Stimulated activated CD4-positive, alpha-beta T cell treated with anti-CD3 and anti-CD28 coated beads, Interleukin-2, amount 100 ng/mL, for 48 hours (primary cell): ENCODE measurements around the gene DDB1.
A peak's percentile ranks its signal among the peaks of the same experiment; 100 is the strongest.
"Not testable (repeated sequence)": the region's sequence is repeated elsewhere in the genome, so short reads cannot be mapped to it uniquely, and the experiment has no call there.

ENCODE experiments used
- DNase-seq, 2 donors: peaks; one replicate each; pipeline ENCODE4 v3.0.0-alpha.2; 2020

The DDB1 gene

DNA sequence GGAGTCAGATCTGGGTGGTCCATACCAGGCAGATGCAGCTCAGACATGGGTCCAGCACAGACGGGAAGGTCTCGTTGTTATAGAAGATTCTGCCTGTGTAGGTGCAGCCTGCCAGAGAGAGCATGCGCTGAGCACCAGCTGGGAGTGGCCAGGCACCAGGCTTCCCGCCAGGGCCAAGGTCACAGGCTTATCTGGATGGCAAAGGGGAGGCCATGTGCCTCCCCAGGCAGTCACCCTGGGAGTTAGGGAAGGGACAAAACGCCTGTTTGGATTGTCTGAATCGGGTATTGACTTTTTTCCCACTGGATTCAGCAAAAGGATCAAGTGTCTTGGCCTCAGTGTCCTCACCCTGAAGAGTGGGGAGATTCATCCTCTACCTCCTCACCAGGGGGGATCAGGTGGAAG lies 65.5 kb downstream of the DDB1 start:
- DNase-seq: no peak

DNA sequence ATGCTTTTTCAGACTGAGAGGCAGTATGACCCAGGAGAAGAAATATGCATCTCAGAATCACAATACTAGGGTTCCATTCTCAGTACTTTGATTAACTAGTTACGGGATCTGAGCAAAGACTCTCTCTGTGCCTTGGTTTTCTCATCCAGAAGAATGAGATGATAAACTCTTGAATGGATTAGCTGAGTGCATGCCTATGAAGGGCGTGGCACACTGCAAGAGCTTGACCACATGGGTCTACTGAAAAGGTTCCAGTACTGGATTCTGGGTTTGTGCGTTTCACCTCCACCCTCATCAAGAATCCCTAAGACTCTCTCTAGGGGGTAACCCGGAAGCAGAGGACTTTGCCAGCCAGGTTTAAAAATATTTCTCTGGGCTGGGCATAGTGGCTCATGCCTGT lies 66.3 kb downstream of the DDB1 start:
- DNase-seq: no peak

DNA sequence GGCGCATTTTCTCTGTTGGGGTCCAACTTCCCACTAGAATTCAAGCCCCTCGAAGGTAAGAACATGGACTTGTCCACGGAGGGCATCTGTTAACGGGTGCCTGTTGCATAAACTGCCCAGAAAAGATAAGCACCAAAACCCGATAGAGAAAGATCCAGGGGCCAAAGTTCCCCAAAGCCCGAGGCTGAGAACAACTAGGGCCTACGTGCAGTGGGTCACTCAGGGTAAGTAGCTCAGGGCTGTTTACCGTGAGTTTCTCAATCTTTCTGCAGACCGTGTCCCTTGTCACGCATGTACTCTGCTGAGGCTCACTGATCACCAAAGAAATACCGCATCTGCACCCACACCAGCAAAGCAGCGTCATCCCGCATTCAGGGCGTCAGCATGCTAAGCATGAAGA lies 67.5 kb downstream of the DDB1 start:
- DNase-seq: no peak

DNA sequence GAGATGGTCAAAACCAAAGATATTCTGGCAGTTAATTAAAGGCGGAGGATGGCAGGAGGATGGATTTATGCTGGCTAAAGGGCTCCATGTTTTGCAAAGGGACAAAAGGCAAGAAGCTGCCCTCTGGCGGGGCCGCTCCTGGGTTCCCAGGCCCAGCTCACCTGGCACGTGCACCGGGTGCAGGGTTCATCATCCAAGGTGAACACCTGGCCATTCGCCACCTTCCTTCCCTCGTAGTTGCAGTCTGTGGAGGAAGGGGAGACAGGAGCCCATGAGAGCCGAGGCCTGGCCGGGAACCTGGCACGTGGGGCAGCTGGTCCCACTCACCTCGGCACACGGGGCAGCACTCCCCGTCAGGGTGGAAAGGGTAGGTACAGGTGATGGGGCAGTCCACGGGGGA lies 68.1 kb downstream of the DDB1 start:
- DNase-seq: no peak

DNA sequence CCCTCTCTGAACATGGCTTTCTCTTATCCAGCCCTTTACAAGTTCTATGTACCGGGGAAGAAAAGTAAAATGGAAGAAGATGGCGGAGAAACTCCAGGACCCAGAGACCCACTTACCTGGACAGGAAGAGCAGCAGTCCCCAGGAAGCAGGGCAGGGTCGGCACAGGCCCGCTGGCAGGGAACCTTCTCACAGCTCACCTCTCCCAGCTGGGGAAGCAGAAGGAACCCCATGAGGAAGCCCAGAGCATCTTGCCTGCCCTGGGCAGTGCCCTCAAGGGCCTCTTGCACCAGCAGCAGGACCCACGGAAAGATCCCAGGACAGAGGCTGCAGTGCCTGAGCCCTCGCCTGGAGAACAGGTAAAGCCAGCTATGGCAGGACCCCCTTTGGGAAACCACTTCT lies 68.5 kb downstream of the DDB1 start:
- DNase-seq: no peak

DNA sequence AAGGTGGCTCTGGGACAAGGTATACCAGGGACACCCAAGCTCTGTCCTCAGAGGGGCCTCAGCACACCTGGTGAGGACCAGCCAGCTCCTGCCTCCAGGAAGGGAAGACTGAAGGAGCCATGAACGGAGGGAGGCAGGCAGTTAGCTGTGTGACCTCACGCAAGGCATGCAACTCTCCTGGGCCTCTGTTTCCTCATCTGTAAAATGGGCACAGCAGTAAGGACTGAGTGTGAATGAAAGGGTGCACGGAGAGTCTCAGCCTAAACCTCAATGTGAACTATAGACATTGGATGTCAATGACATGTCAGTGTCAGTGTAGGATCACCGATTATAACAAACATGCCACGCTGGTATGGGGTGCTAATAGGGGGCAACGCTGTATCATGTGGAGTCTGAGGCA lies 73.5 kb downstream of the DDB1 start:
- no peak for DNase-seq

DNA sequence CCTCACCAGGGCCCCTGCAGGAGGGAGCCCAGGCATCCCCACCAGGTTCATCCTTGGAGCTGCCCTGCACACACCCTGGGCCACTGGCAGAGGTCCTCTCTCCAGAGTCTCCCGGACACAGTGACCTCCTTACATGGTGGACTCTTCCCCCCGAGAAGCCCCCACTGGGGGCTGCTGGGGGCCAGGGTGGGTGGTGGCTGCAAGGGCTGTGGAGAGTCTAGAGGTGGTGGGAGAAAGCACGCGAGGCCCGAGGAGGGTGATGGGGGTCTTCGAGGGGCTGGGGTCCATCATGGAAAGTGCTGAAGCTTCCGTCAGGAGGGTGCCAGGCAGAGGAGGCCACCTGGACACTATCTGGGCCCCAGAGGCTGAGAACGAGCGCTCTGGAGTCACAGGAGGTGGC lies 74.4 kb downstream of the DDB1 start:
- no peak for DNase-seq

DNA sequence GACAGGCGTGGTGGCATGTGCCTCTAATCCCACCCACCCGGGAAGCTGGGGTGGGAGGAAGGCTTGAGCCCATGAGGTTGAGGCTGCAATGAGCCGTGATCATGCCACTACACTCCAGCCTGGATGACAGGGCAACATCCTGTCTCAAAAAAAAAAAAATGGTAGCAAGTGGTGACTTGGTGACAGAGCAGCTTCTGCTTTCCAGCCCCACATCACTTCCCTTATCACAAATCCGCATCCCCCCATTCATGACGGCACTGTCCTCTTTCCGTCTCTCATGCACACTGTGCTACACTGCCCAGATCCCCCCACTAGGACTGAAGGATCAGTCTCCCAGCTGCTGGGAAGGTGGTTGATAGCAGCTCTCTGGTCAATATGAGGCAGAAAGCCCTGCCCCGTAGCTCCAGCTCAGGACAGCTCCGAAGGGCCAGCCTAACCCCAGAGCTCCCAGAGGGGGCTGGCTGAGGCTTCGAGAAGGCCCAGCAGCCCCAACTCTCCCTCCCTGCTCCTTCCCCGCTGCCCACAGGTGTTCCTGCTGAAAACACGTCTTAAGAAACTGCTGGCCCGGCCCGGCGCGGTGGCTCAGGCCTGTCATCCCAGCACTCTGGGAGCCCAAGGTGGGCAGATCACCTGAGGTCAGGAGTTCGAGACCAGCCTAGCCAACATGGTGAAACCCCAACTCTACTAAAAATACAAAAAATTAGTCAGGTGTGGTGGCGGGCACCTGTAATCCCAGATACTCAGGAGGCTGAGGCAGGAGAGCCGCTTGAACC lies 76.0 kb downstream of the DDB1 start:
- no peak for DNase-seq

DNA sequence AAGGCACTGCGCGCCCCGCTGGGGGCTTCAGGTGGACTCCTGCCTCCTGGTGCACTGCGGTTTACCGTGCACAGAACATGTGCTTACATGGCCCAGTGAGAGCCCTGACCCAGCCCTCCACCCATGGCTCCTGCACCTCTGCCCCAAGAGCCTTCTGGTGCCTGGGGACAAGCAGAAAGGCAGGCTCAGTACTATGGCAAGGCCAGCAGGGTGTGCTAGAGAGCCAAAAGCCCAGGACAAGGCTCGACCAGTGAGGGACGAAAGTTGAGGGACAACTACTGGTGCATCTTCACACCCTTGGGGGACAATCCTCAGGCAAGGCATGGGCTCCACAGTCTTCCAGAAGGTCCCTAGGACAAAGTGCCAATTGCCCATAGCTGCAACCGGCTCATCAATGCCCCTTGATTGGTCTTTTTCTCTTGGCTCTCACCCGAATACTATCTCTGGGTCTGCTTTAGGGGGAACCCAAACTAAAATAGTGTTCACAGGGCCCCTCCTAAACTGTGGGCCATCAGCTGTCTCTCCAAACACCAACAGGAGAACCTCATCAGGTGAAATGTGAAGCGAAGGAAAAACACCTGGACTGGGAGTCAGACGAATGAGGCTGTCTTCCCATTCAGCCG lies 78.4 kb downstream of the DDB1 start:
- DNase-seq: peak; percentile 68 to 70

DNA sequence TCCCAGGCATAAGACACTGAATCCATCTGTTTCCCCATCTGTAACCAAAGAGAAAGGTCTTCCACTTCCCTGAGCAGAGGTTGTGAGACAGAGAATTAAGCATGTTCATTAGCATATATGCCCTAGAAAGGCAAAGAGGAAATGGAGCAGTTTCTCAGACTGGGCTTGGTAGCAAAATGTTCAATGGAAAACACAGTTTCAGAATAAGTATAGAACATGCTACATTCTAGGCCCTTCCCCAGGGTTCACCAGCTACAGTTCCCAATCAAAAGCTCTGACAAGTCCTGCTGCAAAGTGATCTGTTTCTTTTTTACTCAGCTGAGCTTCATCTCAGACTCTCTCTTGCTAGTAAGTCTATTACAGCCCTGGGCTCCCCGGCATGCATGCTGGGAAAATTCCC lies 80.6 kb downstream of the DDB1 start:
- DNase-seq: not testable (repeated sequence)

DNA sequence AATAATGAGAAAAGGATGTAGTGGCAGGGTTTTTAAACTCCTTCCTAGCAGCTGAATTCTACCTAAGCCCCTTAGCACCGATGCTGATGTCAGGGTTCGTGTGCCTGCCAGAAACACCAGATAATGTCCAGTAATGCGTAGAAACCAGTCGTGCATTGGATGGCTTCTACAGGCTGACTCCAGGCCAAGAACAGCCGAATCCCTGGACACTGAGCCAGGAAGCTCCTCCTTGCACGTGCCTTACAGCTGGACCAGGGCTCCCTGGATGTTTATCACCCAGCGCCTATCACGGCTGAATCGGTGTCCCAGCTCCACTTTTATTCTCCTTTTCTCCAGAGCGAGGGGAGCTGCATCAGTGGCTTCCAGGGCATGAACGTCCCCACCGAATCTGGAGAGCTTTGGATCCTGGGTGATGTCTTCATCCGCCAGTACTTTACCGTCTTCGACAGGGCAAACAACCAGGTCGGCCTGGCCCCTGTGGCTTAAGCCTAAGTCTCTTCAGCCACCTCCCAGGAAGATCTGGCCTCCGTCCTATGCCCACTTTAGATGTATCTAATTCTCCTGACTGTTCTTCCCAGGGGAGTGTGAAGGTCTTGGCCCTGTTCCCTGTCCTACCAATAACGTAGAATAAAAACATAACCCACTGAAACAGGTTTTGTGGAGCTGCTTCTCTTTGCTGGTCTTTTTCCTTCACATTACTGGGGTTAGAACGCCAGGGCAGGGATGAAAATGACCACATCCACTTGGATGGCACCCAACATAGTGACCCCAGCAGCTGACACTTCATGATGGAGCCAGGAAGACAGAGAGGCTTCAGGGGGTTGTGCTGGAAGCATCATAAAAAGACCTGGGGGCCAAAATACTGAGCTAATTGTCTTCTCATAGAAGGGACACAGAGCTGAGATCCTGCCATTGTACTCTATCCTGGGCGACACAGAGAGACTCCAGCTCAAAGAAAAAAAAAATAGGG lies 81.8 kb downstream of the DDB1 start:
- not testable (repeated sequence) for DNase-seq
